Activated naive CD8-positive, alpha-beta T cell treated with anti-CD3 and anti-CD28 coated beads, Interleukin-2, amount 10 ng/mL, durations not matched to agents 7 days and 5 days (primary cell): Measurements from ENCODE around the gene CCRL2. TPM values are rescaled to one million over a fixed set of nuclear protein-coding genes. Genes with fewer than 3 reads are reported as not detected.

ENCODE experiments used
- ATAC-seq: fragments of 150-1000 bp; cut with Tn5 transposase; one replicate; pipeline ENCODE4 v1.10.0; 2021; ENCODE audit warnings: low read depth, moderate library complexity
- POLR2A ChIA-PET: fragments of 350-600 bp; sonication (Branson Sonifier 250); formaldehyde crosslinking; loops from one replicate; lab custom pipeline; 2021; ENCODE audit warnings: antibody characterized with exemption; lab: Charles Lee
- DNase-seq: peaks from one replicate; pipeline ENCODE4 v3.0.0; 2021
- H3K27ac Mint-ChIP-seq: one replicate; pipeline ENCODE4 v1.8.0; 2022; ENCODE audit warnings: mild to moderate bottlenecking, mixed read lengths
- H3K27me3 Mint-ChIP-seq: one replicate; pipeline ENCODE4 v1.8.0; 2022; ENCODE audit warnings: mild to moderate bottlenecking, moderate library complexity, mixed read lengths
- H3K36me3 Mint-ChIP-seq: one replicate; pipeline ENCODE4 v1.8.0; 2021; ENCODE audit warnings: mild to moderate bottlenecking, mixed read lengths
- H3K4me1 Mint-ChIP-seq: one replicate; pipeline ENCODE4 v1.8.0; 2021; ENCODE audit warnings: mixed read lengths
- H3K4me3 Mint-ChIP-seq: one replicate; pipeline ENCODE4 v1.8.0; 2022; ENCODE audit warnings: mild to moderate bottlenecking, moderate library complexity, mixed read lengths
- H3K9me3 Mint-ChIP-seq: one replicate; pipeline ENCODE4 v1.8.0; 2021; ENCODE audit warnings: mixed read lengths
- total RNA-seq, 2 experiments: library from RNA; stranded (reverse); gene quantifications; one replicate each; pipeline ENCODE4 v1.2.3, GENCODE V29; 2021

The CCRL2 gene
- total RNA-seq, 2 experiments from 2014 or later = 13.5 to 14.4 TPM

DNA sequence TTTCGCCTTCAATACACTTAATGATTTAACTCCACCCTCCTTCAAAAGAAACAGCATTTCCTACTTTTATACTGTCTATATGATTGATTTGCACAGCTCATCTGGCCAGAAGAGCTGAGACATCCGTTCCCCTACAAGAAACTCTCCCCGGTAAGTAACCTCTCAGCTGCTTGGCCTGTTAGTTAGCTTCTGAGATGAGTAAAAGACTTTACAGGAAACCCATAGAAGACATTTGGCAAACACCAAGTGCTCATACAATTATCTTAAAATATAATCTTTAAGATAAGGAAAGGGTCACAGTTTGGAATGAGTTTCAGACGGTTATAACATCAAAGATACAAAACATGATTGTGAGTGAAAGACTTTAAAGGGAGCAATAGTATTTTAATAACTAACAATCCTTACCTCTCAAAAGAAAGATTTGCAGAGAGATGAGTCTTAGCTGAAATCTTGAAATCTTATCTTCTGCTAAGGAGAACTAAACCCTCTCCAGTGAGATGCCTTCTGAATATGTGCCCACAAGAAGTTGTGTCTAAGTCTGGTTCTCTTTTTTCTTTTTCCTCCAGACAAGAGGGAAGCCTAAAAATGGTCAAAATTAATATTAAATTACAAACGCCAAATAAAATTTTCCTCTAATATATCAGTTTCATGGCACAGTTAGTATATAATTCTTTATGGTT, 36.1 kb upstream of the CCRL2 start, which contains the start of gene CCR5:
CCR5 (plus strand) TSS at position 108 of the 680 bp plus-strand sequence. CDS start 1,957 bp downstream, outside the sequence.
- Mint-ChIP-seq H3K36me3 (peaks cover 40% of the 10 kb centered on the region), H3K4me1 (peaks cover 75% of the 10 kb centered on the region), H3K4me3 (peak within 1 kb of the TSS; percentile 70), H3K27me3 (no peaks in the 10 kb centered on the region), H3K27ac (peak within 1 kb of the TSS; percentile 81), H3K9me3 (peaks cover under 1% of the 10 kb centered on the region)
- ATAC-seq (peak; percentile 75), DNase-seq (no peak)
- POLR2A ChIA-PET = interaction anchor here (0.6 to 5.9 kb wide), 14 partner anchors 12 to 270 kb away, joined by 3 to 57 read pairs (median 15); partner anchors contain the start of genes CCR1 and CCR2

- peaks cover 33% of the 10 kb centered on the region for H3K36me3 Mint-ChIP-seq
- POLR2A ChIA-PET = interaction anchor here (0.6 to 5.9 kb wide), 19 partner anchors 11 to 271 kb away, joined by 3 to 57 read pairs (median 6); partner anchors contain the start of genes CCR1 and CCR2
- H3K9me3 Mint-ChIP-seq = no peaks in the 10 kb centered on the region
- H3K27me3 Mint-ChIP-seq = no peaks in the 10 kb centered on the region
- H3K27ac Mint-ChIP-seq = peak overlapping the region; percentile 81
- no peak for DNase-seq
- H3K4me3 Mint-ChIP-seq = peak overlapping the region; percentile 70
- H3K4me1 Mint-ChIP-seq = peaks cover 74% of the 10 kb centered on the region
- no peak for ATAC-seq
Measured at GRCh38 chr3:46371519-46372340, 35.3 kb upstream of the CCRL2 start.

GRCh38 chr3:46372492-46373359, 34.3 kb upstream of the CCRL2 start:
- peak; percentile 51 for ATAC-seq
- no peak for DNase-seq
- peaks cover 77% of the 10 kb centered on the region for H3K4me1 Mint-ChIP-seq
- peak overlapping the region; percentile 70 for H3K4me3 Mint-ChIP-seq
- H3K9me3 Mint-ChIP-seq = no peaks in the 10 kb centered on the region
- peaks cover 32% of the 10 kb centered on the region for H3K36me3 Mint-ChIP-seq
- H3K27ac Mint-ChIP-seq = peak overlapping the region; percentile 78
- no peaks in the 10 kb centered on the region for H3K27me3 Mint-ChIP-seq
- POLR2A ChIA-PET = interaction anchor here (0.9 to 5.9 kb wide), 13 partner anchors 18 to 272 kb away, joined by 3 to 57 read pairs (median 5); partner anchors contain the start of genes CCR1 and CCR2

GRCh38 chr3:46374755-46375154, 32.3 kb upstream of the CCRL2 start:
- Mint-ChIP-seq H3K36me3 (peaks cover 31% of the 10 kb centered on the region), H3K4me1 (peaks cover 63% of the 10 kb centered on the region), H3K27ac (peak overlapping the region; percentile 91), H3K27me3 (no peaks in the 10 kb centered on the region), H3K4me3 (peak overlapping the region; percentile 74), H3K9me3 (no peaks in the 10 kb centered on the region)
- POLR2A ChIA-PET = interaction anchor here (0.6 to 2.3 kb wide), 3 partner anchors 9 to 161 kb away, joined by 3 to 7 read pairs (median 4); no protein-coding TSS in a partner anchor
- ATAC-seq = no peak
- no peak for DNase-seq

- POLR2A ChIA-PET = interaction anchor here (0.6 to 2.3 kb wide), 3 partner anchors 8 to 161 kb away, joined by 3 to 7 read pairs (median 4); no protein-coding TSS in a partner anchor
- DNase-seq (no peak), ATAC-seq (no peak)
- H3K4me3 Mint-ChIP-seq = peak overlapping the region; percentile 74
- no peaks in the 10 kb centered on the region for H3K27me3 Mint-ChIP-seq
- peak overlapping the region; percentile 91 for H3K27ac Mint-ChIP-seq
- H3K9me3 Mint-ChIP-seq = no peaks in the 10 kb centered on the region
- H3K36me3 Mint-ChIP-seq = peaks cover 31% of the 10 kb centered on the region
- peaks cover 62% of the 10 kb centered on the region for H3K4me1 Mint-ChIP-seq
Measured at GRCh38 chr3:46375218-46375617, 31.8 kb upstream of the CCRL2 start.

DNA sequence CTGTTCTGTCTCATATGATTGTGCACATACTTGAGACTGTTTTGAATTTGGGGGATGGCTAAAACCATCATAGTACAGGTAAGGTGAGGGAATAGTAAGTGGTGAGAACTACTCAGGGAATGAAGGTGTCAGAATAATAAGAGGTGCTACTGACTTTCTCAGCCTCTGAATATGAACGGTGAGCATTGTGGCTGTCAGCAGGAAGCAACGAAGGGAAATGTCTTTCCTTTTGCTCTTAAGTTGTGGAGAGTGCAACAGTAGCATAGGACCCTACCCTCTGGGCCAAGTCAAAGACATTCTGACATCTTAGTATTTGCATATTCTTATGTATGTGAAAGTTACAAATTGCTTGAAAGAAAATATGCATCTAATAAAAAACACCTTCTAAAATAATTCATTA, 31.2 kb upstream of the CCRL2 start:
- peak overlapping the region; percentile 91 for H3K27ac Mint-ChIP-seq
- peak; percentile 24 for ATAC-seq
- H3K36me3 Mint-ChIP-seq = peaks cover 32% of the 10 kb centered on the region
- POLR2A ChIA-PET = interaction anchor here (2.3 kb wide), 1 partner anchor 162 kb away, joined by 7 read pairs; no protein-coding TSS in a partner anchor
- peaks cover 62% of the 10 kb centered on the region for H3K4me1 Mint-ChIP-seq
- no peaks in the 10 kb centered on the region for H3K9me3 Mint-ChIP-seq
- peak overlapping the region; percentile 83 for H3K4me3 Mint-ChIP-seq
- no peaks in the 10 kb centered on the region for H3K27me3 Mint-ChIP-seq
- DNase-seq = no peak

DNA sequence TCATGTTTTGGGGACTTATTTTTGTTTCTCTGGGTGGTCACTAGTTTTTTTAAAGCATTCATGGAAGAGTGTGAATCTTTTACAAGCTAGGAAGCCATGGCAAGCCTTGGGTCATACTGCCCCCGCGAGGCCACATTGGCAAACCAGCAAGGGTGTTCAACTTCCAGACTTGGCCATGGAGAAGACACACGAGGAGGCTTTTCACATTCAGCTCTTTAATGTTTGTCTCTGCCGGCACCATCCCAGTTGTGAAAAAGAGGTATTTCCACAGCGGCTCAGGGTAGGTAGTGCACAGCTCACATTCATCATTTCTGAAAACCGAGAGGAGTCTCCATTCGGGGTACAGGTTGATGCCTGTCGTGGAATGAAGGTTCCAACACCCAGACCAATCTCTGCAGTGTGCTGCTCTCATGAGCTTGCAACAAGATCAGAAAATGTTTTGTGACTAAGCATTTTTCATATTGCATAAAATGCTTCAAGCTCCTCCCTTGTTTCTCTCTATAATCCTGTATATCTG, 28.6 kb upstream of the CCRL2 start:
- no peak for ATAC-seq
- DNase-seq = peak; percentile 80
- Mint-ChIP-seq H3K4me3 (no peak overlapping the region), H3K9me3 (no peaks in the 10 kb centered on the region), H3K27ac (no peak overlapping the region), H3K4me1 (peaks cover 58% of the 10 kb centered on the region), H3K27me3 (no peaks in the 10 kb centered on the region), H3K36me3 (peaks cover 23% of the 10 kb centered on the region)
- POLR2A ChIA-PET = interaction anchor here (0.7 to 1.6 kb wide), 4 partner anchors 18 to 163 kb away, joined by 3 to 6 read pairs (median 5); partner anchors contain the start of genes CCR2, CCR5AS and CCRL2

- peak; percentile 28 for ATAC-seq
- Mint-ChIP-seq H3K4me3 (peak overlapping the region; percentile 66), H3K9me3 (no peaks in the 10 kb centered on the region), H3K27ac (peak overlapping the region; percentile 87), H3K4me1 (peaks cover 56% of the 10 kb centered on the region), H3K27me3 (no peaks in the 10 kb centered on the region), H3K36me3 (peaks cover 7% of the 10 kb centered on the region)
- peak; percentile 42 for DNase-seq
- POLR2A ChIA-PET = interaction anchor here (0.9 to 1.2 kb wide), 2 partner anchors 13 to 27 kb away, joined by 3 read pairs; partner anchors contain the start of genes CCR5AS and CCRL2
Measured at GRCh38 chr3:46380471-46381221, 26.4 kb upstream of the CCRL2 start.

- Mint-ChIP-seq H3K36me3 (peaks cover 9% of the 10 kb centered on the region), H3K4me3 (no peak overlapping the region), H3K9me3 (peaks cover 1% of the 10 kb centered on the region), H3K4me1 (peaks cover 54% of the 10 kb centered on the region), H3K27ac (no peak overlapping the region), H3K27me3 (no peaks in the 10 kb centered on the region)
- ATAC-seq (no peak), DNase-seq (no peak)
- POLR2A ChIA-PET = interaction anchor here (0.5 to 5.2 kb wide), 2 partner anchors 27 to 84 kb away, joined by 3 to 30 read pairs; partner anchors contain the start of genes CCR5AS and CCRL2
Measured at GRCh38 chr3:46381625-46382024, 25.4 kb upstream of the CCRL2 start.

DNA sequence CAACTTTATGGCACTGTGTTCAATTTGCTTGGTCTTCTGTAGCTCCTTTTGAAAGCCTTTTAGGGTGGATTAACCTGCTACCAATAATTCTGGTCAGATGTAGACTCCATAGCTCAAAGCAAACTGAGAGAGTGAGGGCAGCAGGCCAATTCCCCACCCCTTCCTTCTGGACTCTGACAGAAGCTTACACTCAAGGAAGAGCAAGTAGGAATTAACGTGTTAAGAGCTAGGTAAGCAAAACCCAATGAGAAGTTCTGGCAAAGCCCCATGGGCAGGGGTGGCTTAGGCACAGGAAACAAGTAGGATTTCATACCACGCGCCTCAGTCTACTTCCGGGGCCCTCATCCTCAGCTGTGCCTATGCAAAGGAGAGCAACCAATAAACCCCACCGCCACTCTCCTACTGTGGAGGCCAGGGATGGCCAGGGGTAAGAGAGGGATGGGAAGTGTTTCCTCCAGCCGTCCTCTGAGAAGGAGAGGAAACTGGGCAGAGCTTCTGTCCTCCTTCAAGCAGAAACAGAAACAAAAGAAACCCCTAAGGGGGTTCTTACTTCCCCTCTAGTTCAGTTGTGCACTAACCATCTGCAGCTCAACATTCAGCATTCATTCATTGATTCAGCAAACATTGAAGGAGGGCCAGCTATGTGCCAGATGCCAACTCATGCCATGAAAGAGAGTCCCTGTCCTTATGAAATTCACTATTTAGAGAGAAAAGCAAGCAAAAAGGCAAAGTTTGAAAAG, 23.7 kb upstream of the CCRL2 start:
- DNase-seq = peak; percentile 44
- ATAC-seq = peak; percentile 42
- H3K27ac Mint-ChIP-seq = peak overlapping the region; percentile 87
- peaks cover 7% of the 10 kb centered on the region for H3K36me3 Mint-ChIP-seq
- H3K4me1 Mint-ChIP-seq = peaks cover 46% of the 10 kb centered on the region
- H3K4me3 Mint-ChIP-seq = peak overlapping the region; percentile 55
- POLR2A ChIA-PET = interaction anchor here (1.3 to 5.2 kb wide), 6 partner anchors 9 to 170 kb away, joined by 4 to 30 read pairs (median 5); partner anchors contain the start of genes CCR5, CCR5AS and CCRL2
- no peaks in the 10 kb centered on the region for H3K27me3 Mint-ChIP-seq
- peaks cover 1% of the 10 kb centered on the region for H3K9me3 Mint-ChIP-seq

DNA sequence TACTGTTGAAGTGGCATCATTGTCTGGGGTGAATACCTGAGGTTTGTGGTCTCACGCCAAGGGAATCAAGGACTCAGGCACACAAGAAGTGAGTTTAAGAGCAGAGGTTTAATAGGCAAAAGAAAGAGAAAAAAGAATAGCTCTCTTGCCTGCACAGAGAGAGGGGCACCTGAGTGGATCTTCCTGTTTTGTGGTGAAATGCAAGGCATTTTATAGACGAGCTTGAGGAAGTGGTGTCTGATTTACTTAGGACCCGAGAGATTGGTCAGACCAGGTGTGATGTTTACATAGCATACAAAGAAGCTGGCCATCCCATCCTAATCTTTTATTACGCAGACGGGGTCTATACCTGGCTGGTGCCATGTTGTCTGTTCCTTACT, 23.1 kb upstream of the CCRL2 start:
- Mint-ChIP-seq H3K36me3 (peaks cover 7% of the 10 kb centered on the region), H3K27ac (peak overlapping the region; percentile 87), H3K27me3 (no peaks in the 10 kb centered on the region), H3K9me3 (peaks cover 1% of the 10 kb centered on the region), H3K4me3 (peak overlapping the region; percentile 55), H3K4me1 (peaks cover 45% of the 10 kb centered on the region)
- DNase-seq (no peak), ATAC-seq (peak; percentile 38)
- POLR2A ChIA-PET = interaction anchor here (1.3 to 5.2 kb wide), 6 partner anchors 9 to 171 kb away, joined by 4 to 30 read pairs (median 5); partner anchors contain the start of genes CCR5, CCR5AS and CCRL2
